IMR-90 (cell line): ENCODE data around the gene UNC119.

ENCODE experiments used
- BHLHE40 ChIP-seq: fragments of 150-350 bp; IDR thresholded peaks from 2 replicates; pipeline ENCODE4 v1.6.1; 2016; ENCODE audit warnings: mild to moderate bottlenecking, low read depth, low read length
- ELK1 ChIP-seq: fragments of 150-350 bp; IDR thresholded peaks from 2 replicates; pipeline ENCODE4 v1.6.1; 2016; ENCODE audit warnings: low read depth, mild to moderate bottlenecking, low read length, moderate library complexity, borderline replicate concordance
- MAFK ChIP-seq: IDR thresholded peaks from 2 replicates; pipeline ENCODE4 v1.6.1; 2012; ENCODE audit warnings: low read depth, low read length, improper control_type of control experiment
- MAZ ChIP-seq: IDR thresholded peaks from 2 replicates; pipeline ENCODE4 v1.6.1; 2012; ENCODE audit warnings: low read depth, mild to moderate bottlenecking, low read length, improper control_type of control experiment, moderate library complexity, borderline replicate concordance
- POLR2A ChIP-seq: IDR thresholded peaks from 2 replicates; pipeline ENCODE4 v1.6.1; 2012; ENCODE audit warnings: mild to moderate bottlenecking, low read depth, low read length
- RAD21 ChIP-seq: IDR thresholded peaks from 2 replicates; pipeline ENCODE4 v1.6.1; 2012; ENCODE audit warnings: low read length, improper control_type of control experiment
- SMC3 ChIP-seq: fragments of 150-350 bp; IDR thresholded peaks from 2 replicates; pipeline ENCODE4 v1.6.1; 2016; ENCODE audit warnings: low read depth, mild to moderate bottlenecking, antibody characterized with exemption, low read length, moderate library complexity
- TF ChIP-seq, protein P1 (sequence below): conservative IDR thresholded peaks from 2 replicates; pipeline ENCODE4 v1.5.1; 2012; ENCODE audit warnings: mild to moderate bottlenecking, low read depth, low read length, improper control_type of control experiment

GRCh38 chr17:28551421-28552175 is 826 bp downstream of the UNC119 start:
- TF ChIP-seq, protein P1, sequence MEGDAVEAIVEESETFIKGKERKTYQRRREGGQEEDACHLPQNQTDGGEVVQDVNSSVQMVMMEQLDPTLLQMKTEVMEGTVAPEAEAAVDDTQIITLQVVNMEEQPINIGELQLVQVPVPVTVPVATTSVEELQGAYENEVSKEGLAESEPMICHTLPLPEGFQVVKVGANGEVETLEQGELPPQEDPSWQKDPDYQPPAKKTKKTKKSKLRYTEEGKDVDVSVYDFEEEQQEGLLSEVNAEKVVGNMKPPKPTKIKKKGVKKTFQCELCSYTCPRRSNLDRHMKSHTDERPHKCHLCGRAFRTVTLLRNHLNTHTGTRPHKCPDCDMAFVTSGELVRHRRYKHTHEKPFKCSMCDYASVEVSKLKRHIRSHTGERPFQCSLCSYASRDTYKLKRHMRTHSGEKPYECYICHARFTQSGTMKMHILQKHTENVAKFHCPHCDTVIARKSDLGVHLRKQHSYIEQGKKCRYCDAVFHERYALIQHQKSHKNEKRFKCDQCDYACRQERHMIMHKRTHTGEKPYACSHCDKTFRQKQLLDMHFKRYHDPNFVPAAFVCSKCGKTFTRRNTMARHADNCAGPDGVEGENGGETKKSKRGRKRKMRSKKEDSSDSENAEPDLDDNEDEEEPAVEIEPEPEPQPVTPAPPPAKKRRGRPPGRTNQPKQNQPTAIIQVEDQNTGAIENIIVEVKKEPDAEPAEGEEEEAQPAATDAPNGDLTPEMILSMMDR, result no peak
- no peak for TF ChIP-seq ELK1
- TF ChIP-seq MAZ, result no peak
- TF ChIP-seq POLR2A, result no peak
- TF ChIP-seq RAD21, result no peak
- TF ChIP-seq SMC3, result no peak
- no peak for TF ChIP-seq BHLHE40
- TF ChIP-seq MAFK, result no peak
